GM23338 (cell line): Measurements from ENCODE around the gene HADHA. TPM values are rescaled to one million over a fixed set of nuclear protein-coding genes. Genes with fewer than 3 reads are reported as not detected.

Experiments used
- ATAC-seq: fragments of 200-7000 bp; cut with Tn5 transposase; 3 replicates; pipeline ENCODE4 v1.9.1; 2020
- DNase-seq: peaks from one replicate; pipeline ENCODE4 v3.0.0-alpha.2; 2015; ENCODE audit warnings: low spot score
- H2AFZ ChIP-seq: fragments of 200-600 bp; sonication (generic); 2 replicates; pipeline ENCODE4 v1.8.0; 2016; ENCODE audit warnings: antibody characterized with exemption, mild to moderate bottlenecking, moderate library complexity
- H3F3A ChIP-seq: fragments of 200-600 bp; sonication (generic); replicated peaks from 2 replicates; pipeline ENCODE4 v1.8.0; 2017; ENCODE audit warnings: antibody characterized with exemption, mixed run types, low read depth
- H3K27ac ChIP-seq: fragments of 200-600 bp; sonication (generic); 2 replicates; pipeline ENCODE4 v1.6.1; 2016; ENCODE audit warnings: low read depth
- H3K27me3 ChIP-seq: fragments of 200-600 bp; sonication (generic); 2 replicates; pipeline ENCODE4 v1.8.0; 2016; ENCODE audit warnings: mild to moderate bottlenecking, mixed run types, moderate library complexity; ENCODE audit not compliant: insufficient read depth
- H3K36me3 ChIP-seq: fragments of 200-600 bp; sonication (generic); 2 replicates; pipeline ENCODE4 v1.8.0; 2016; ENCODE audit warnings: mild to moderate bottlenecking; ENCODE audit not compliant: insufficient read depth
- H3K4me1 ChIP-seq: fragments of 200-600 bp; sonication (generic); 2 replicates; pipeline ENCODE4 v1.8.0; 2016; ENCODE audit warnings: mild to moderate bottlenecking, moderate library complexity; ENCODE audit not compliant: insufficient read depth
- H3K4me2 ChIP-seq: fragments of 200-600 bp; sonication (generic); 2 replicates; pipeline ENCODE4 v1.7.1; 2017; ENCODE audit warnings: mixed run types
- H3K4me3 ChIP-seq: fragments of 200-600 bp; sonication (generic); 2 replicates; pipeline ENCODE4 v1.6.1; 2016; ENCODE audit warnings: mixed run types
- H3K79me2 ChIP-seq: fragments of 200-600 bp; sonication (generic); replicated peaks from 2 replicates; pipeline ENCODE4 v1.8.0; 2017; ENCODE audit warnings: mild to moderate bottlenecking; ENCODE audit not compliant: insufficient read depth
- H3K9me2 ChIP-seq: fragments of 200-600 bp; sonication (generic); 2 replicates; pipeline ENCODE4 v1.8.0; 2017; ENCODE audit not compliant: insufficient read depth
- H4K20me1 ChIP-seq: fragments of 200-600 bp; sonication (generic); replicated peaks from 2 replicates; pipeline ENCODE4 v1.8.0; 2017; ENCODE audit warnings: mild to moderate bottlenecking; ENCODE audit not compliant: insufficient read depth
- H3K27ac Mint-ChIP-seq: 2 replicates; pipeline ENCODE4 v1.8.0; 2020; ENCODE audit warnings: inconsistent platforms, mild to moderate bottlenecking, moderate library complexity, mixed read lengths
- H3K27me3 Mint-ChIP-seq: 3 replicates; pipeline ENCODE4 v1.8.0; 2022; ENCODE audit warnings: low read depth, mild to moderate bottlenecking, moderate library complexity, mixed read lengths, inconsistent platforms; ENCODE audit not compliant: insufficient read depth, poor library complexity
- H3K36me3 Mint-ChIP-seq: 3 replicates; pipeline ENCODE4 v1.8.0; 2021; ENCODE audit warnings: low read depth, mild to moderate bottlenecking, inconsistent platforms, moderate library complexity, mixed read lengths
- H3K4me1 Mint-ChIP-seq: 3 replicates; pipeline ENCODE4 v1.8.0; 2020; ENCODE audit warnings: mild to moderate bottlenecking, inconsistent platforms, mixed read lengths
- H3K4me3 Mint-ChIP-seq: 3 replicates; pipeline ENCODE4 v1.8.0; 2021; ENCODE audit warnings: moderate library complexity, mild to moderate bottlenecking, inconsistent platforms, mixed read lengths
- H3K9me3 Mint-ChIP-seq: 3 replicates; pipeline ENCODE4 v1.8.0; 2020; ENCODE audit warnings: moderate library complexity, mild to moderate bottlenecking, inconsistent platforms, mixed read lengths
- ETS1 ChIP-seq: IDR thresholded peaks from 2 replicates; pipeline ENCODE4 v1.6.1; 2016; ENCODE audit warnings: antibody characterized with exemption
- EZH2 ChIP-seq: fragments of 200-600 bp; sonication (generic); IDR thresholded peaks from one replicate; pipeline ENCODE4 v1.8.0; 2017; ENCODE audit warnings: antibody characterized with exemption, mild to moderate bottlenecking, low read depth; ENCODE audit not compliant: unreplicated experiment
- EZH2phosphoT487 ChIP-seq: fragments of 200-600 bp; sonication (generic); IDR thresholded peaks from one replicate; pipeline ENCODE4 v1.8.1; 2018; ENCODE audit warnings: antibody characterized with exemption; ENCODE audit not compliant: unreplicated experiment
- JUNB ChIP-seq: IDR thresholded peaks from one replicate; pipeline ENCODE4 v1.6.1; 2016; ENCODE audit warnings: antibody characterized with exemption; ENCODE audit not compliant: unreplicated experiment
- POLR2AphosphoS5 ChIP-seq: IDR thresholded peaks from 2 replicates; pipeline ENCODE4 v1.6.1; 2016; ENCODE audit warnings: antibody characterized with exemption, low read depth
- STAT1 ChIP-seq: IDR thresholded peaks from one replicate; pipeline ENCODE4 v1.6.1; 2016; ENCODE audit warnings: antibody characterized with exemption; ENCODE audit not compliant: unreplicated experiment
- ZNF331 ChIP-seq: fragments of 250-450 bp; sonication (Bioruptor Pico); IDR thresholded peaks from 2 replicates; pipeline ENCODE4 v1.5.0; 2020; ENCODE audit warnings: low read depth, mild to moderate bottlenecking, moderate library complexity
- ZNF462 ChIP-seq: fragments of 250-450 bp; sonication (Bioruptor Pico); IDR thresholded peaks from 2 replicates; pipeline ENCODE4 v1.5.0; 2020; ENCODE audit warnings: mild to moderate bottlenecking, moderate library complexity
- polyA plus RNA-seq: library from polyadenylated mRNA; unstranded; fragments of >200 nt; fragmentation: Nextera tagmentation; extraction: Ambion mirVana; gene quantifications from 2 replicates; pipeline ENCODE4 v1.2.1, GENCODE V29; 2016
- total RNA-seq: library from RNA; depleted of rRNA; stranded (reverse); fragments of >200 nt; shearing (Covaris generic); gene quantifications from 2 replicates; pipeline ENCODE4 v1.2.3, GENCODE V29; 2014

Gene HADHA
- total and polyA plus RNA-seq, 2 experiments from 2014 or later: 63.9 to 92.3 TPM

- TF ChIP-seq ZNF462 (CRISPR knock-in tag) (no peak), STAT1 (no peak), EZH2 (no peak), POLR2AphosphoS5 (no peak), JUNB (no peak), ETS1 (no peak), ZNF331 (CRISPR knock-in tag) (no peak)
Measured at GRCh38 chr2:26238311-26238958, 6.0 kb downstream of the HADHA start (continued).

GRCh38 chr2:26237868-26238267 is 6.6 kb downstream of the HADHA start:
- ATAC-seq: no peak
- no peaks in the 10 kb centered on the region for H3K9me2 ChIP-seq
- no peaks in the 10 kb centered on the region for H3K27me3 Mint-ChIP-seq
- peaks cover 11% of the 10 kb centered on the region for H3K4me1 ChIP-seq
- peaks cover 42% of the 10 kb centered on the region for H3K36me3 Mint-ChIP-seq
- H3F3A ChIP-seq: no peaks in the 10 kb centered on the region
- H3K27ac ChIP-seq: no peak overlapping the region
- H3K27ac Mint-ChIP-seq: no peak overlapping the region
- peaks cover 35% of the 10 kb centered on the region for H3K36me3 ChIP-seq
- H3K79me2 ChIP-seq: peaks cover 42% of the 10 kb centered on the region
- H2AFZ ChIP-seq: no peak overlapping the region
- peaks cover 9% of the 10 kb centered on the region; the same call in 2 of the 3 replicates for H3K4me1 Mint-ChIP-seq
- no peaks in the 10 kb centered on the region for H3K9me3 Mint-ChIP-seq
- H4K20me1 ChIP-seq: peaks cover 19% of the 10 kb centered on the region
- no peak overlapping the region for H3K4me2 ChIP-seq
- no peak overlapping the region for H3K4me3 Mint-ChIP-seq
- no peak for DNase-seq
- no peak overlapping the region for H3K4me3 ChIP-seq
- no peaks in the 10 kb centered on the region for H3K27me3 ChIP-seq
- no peak for TF ChIP-seq ZNF462 (CRISPR knock-in tag)
- no peak for TF ChIP-seq EZH2phosphoT487
- TF ChIP-seq EZH2: no peak
